GM12874 (cell line): ENCODE results near the gene WWOX.

Experiments used
- TF ChIP-seq, protein P1 (sequence below): IDR thresholded peaks from 2 replicates; pipeline ENCODE4 v1.5.1; 2011; ENCODE audit warnings: low read depth, mild to moderate bottlenecking, control low read depth, low read length, moderate library complexity; ENCODE audit not compliant: insufficient read depth

The WWOX gene

DNA sequence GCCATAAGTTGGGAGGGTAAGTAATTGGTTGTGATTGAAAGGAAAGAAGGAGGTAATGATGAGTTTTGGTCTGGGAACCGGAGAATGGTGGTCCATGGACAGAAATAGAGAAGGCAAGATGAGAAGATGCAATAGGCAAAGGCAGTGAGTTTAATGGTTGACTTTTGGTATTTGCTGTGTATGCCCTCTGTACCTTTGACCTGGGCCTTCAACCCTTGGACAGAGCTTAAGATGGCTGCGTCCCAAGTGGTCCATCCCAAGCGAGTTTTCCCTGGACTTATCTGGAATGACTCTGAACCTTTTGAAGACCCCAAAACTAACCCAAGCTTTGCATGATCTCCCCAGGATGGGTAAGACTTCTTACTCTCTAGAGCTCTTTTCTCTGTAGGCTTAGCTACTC is 836.6 kb downstream of the WWOX start:
- TF ChIP-seq, protein P1, sequence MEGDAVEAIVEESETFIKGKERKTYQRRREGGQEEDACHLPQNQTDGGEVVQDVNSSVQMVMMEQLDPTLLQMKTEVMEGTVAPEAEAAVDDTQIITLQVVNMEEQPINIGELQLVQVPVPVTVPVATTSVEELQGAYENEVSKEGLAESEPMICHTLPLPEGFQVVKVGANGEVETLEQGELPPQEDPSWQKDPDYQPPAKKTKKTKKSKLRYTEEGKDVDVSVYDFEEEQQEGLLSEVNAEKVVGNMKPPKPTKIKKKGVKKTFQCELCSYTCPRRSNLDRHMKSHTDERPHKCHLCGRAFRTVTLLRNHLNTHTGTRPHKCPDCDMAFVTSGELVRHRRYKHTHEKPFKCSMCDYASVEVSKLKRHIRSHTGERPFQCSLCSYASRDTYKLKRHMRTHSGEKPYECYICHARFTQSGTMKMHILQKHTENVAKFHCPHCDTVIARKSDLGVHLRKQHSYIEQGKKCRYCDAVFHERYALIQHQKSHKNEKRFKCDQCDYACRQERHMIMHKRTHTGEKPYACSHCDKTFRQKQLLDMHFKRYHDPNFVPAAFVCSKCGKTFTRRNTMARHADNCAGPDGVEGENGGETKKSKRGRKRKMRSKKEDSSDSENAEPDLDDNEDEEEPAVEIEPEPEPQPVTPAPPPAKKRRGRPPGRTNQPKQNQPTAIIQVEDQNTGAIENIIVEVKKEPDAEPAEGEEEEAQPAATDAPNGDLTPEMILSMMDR, result no peak

DNA sequence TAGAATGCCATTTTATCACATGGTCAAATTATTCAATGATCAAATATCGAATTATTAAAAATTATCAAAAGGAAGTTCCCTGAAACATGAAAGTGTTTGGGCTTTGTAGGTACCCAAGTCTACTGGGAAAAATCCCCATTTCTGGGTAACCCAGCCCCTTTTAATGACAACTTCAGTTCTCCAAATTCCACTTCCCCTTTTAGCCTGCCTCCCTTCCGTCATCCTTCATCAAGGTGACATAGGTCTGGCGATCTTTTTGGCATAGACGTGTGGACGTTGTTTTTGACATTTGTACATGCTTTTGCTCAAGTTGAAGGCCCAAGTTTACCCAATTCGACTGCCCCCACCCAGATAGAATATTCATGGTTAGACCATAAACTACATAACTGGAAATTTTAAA is 840.1 kb downstream of the WWOX start:
- TF ChIP-seq, protein P1, result no peak

DNA sequence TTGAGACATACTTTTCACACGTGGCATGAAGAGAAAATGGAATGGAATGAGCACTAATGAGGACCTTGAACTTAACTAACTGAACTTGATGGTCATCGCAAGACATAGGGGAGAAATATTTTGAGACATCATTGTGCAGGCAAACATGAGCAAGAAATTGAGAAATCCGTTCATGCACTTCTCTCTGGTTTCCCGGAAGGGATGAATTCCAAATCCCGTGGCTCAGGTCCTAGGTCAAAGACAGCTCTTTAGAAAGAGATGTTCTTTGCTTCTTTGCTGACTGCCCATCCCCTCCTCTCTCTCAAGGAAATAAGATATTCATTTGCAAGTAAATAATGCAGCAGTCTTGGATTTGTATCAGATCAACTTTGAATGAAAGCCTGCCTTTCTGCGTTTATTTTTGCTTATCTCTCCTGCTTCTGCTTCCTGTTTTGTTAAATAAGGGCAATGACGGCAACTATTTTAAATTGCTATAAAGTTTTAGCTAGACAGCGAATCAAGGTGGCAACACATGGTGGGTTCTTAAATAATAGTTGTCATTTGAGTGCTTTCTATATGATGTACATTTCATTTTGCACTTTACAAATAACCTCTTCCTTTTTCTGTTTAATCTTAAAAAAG is 843.3 kb downstream of the WWOX start:
- TF ChIP-seq, protein P1, result no peak

DNA sequence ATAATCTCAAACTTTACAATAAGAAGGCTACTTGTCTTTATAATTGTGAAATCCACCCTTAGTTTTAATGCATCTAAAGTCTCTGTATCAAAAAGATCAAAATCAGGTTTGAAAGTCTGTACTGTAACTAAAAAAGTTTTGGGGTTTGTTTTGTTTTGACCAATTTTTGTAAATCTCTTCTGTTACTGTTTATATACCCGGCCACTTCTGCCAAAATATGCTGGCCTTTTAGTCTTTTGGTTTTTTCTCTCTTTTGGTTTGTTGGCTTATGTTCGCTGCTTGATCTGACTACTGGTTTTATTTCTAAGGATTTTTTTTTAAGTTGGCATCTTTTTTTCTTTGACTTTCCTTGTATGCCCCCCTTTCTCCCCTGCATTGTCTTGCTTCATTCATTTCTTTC is 845.9 kb downstream of the WWOX start:
- TF ChIP-seq, protein P1, result no peak

DNA sequence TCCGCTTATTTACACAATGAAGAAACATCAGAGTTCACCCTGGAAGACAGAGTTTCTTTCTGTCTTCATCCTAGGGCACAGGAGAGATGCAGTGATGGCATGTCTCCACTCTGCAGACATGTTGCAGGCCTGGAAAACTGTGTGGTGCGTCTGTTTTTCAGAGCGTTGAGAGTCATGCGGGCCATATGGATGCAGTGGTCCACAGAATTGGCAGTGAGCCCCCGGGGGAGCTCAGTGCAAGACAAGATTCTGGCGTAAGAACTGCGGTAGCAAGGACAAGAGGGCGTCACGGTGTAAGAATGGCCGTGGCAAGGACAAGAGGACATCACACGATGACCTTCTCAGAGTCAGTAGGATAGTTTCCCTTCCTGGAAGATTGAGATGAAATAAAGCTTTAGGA is 847.1 kb downstream of the WWOX start:
- TF ChIP-seq, protein P1, result no peak

DNA sequence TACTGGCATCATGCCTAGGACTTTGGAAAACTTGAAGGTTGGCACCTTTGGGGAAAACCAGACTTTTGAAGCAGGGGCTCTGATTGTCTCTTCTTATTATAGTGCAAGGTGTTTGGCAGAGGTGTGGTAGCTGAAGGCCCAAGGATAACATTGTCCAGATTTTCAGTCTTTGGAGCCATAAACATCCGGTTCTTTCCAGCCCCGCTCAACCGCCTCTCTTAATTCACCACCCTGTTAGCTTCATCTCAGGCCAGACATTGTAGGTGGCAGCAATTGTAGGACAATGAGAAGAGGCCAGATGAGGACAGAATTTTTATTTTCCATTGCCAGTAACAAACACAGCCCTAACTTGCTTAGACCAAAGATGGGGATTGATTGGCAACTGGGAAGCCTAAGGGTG is 851.3 kb downstream of the WWOX start:
- TF ChIP-seq, protein P1, result no peak

DNA sequence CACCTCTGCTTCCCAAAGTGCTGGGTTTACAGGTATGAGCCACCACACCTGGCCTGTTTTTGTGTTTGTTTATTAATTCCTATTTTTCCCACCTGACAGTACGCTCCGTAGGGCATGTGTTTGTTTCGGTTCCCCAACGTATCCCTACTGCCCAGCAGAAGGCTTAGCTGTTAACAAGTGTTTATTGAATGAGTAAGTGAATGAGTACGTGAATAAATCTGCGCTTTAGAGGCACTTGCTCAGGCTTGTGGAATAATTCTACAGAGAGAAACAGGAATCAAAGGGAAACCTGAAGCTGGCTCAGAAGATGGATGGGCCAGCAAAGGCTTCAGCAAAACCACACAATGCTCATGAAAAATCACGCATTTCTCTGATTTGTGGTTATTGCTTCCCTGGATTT is 853.2 kb downstream of the WWOX start:
- TF ChIP-seq, protein P1, result no peak
